GM10266 (cell line): Measurements from ENCODE around the gene ALPL.

Source experiments
- DNase-seq: peaks from one replicate; pipeline ENCODE4 v3.0.0; 2012; ENCODE audit errors: extremely low spot score
- CTCF ChIP-seq: IDR thresholded peaks from 2 replicates; pipeline ENCODE4 v1.5.1; 2012; ENCODE audit warnings: mild to moderate bottlenecking, low read depth; ENCODE audit not compliant: control insufficient read depth, insufficient read depth; ENCODE audit errors: missing control alignments

The ALPL gene

GRCh38 chr1:21532992-21533534 lies 23.8 kb downstream of the ALPL start:
- no peak for DNase-seq
- TF ChIP-seq CTCF: no peak

- no peak for TF ChIP-seq CTCF
- no peak for DNase-seq
These were observed 24.9 kb downstream of the ALPL start for GRCh38 chr1:21534146-21534545.

GRCh38 chr1:21534674-21535378 lies 25.6 kb downstream of the ALPL start:
- peak; percentile 65 for TF ChIP-seq CTCF
- DNase-seq: peak; percentile 71

- no peak for TF ChIP-seq CTCF
- no peak for DNase-seq
These were observed 27.0 kb downstream of the ALPL start for GRCh38 chr1:21536218-21536617.

GRCh38 chr1:21537511-21537931 lies 28.3 kb downstream of the ALPL start:
- no peak for DNase-seq
- no peak for TF ChIP-seq CTCF

GRCh38 chr1:21537932-21538630 lies 28.9 kb downstream of the ALPL start:
- no peak for DNase-seq
- TF ChIP-seq CTCF: no peak

GRCh38 chr1:21539933-21540332 lies 30.7 kb downstream of the ALPL start:
- TF ChIP-seq CTCF: no peak
- no peak for DNase-seq
